NAMALWA (cell line): Measurements from ENCODE around the gene PTGER2.

Experiments used
- DNase-seq: peaks from one replicate; pipeline ENCODE4 v3.0.0-alpha.2; 2015; ENCODE audit warnings: low spot score

Gene PTGER2

DNA sequence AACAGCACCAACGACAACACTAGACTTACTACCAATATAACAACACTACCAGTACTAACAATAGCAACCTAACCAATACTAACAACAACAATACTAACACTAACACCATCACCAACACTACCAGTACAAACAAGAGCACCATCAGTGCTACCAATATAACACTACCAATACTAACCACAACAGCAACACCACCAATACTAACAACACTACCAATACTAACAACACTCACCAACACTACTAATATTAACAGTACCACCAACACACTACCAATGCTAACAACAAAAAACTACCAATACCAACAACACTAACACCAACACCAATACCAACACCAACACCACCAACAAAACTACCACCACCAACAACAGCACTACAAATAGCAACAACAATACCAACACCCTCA lies 25.1 kb downstream of the PTGER2 start:
- no peak for DNase-seq

DNA sequence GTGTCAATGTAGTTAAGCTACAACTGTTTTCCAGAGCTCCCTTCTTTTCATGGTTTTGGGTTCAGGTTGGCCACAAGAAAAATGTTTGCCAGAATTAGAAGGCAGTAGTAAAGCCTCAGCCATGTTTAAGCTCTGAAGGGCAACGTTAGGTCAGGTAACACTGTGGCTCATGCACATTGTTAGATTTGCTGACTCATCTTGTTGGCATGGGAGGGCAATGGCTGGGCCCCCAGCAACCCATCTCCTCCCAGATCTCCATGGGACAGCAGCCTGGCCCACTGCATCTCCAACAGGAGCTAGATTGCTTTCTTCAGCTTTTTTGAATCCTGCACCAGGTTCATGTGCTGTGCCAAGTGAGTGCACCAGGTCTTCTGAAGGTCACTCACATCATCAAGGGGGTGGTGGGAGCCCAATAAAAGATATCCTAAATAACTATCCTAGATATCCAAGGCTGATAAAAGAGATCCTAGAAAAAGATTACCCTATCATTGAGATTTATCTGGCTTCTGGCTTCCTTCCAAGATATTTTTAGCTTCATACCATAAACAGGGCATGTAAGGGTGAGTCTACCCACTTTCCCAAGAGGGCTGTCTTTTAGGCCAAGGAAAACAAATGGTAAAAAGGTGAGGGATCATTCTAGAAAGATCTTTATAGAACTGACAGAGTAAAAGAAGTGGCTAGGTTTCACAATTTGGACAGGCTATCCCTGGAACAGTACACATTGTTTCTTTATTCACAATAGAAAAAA lies 28.9 kb downstream of the PTGER2 start:
- DNase-seq = no peak

DNA sequence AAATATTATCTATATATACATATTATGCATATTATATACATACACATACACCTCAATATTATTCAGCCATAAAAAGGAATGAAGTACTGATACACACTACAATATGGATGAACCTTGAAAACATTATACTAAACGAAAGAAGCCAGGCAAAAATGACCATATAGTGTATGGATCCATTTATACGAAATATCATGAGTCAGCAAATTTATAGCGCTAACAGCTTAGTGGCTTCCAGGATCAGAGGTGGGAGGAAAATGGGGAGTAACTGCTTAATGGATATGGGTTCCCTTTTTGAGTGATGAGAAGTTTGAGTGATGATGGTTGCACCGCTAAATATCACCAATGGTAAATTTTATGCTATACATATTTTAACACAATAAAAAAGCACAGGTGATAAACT lies 32.7 kb downstream of the PTGER2 start:
- DNase-seq = no peak

DNA sequence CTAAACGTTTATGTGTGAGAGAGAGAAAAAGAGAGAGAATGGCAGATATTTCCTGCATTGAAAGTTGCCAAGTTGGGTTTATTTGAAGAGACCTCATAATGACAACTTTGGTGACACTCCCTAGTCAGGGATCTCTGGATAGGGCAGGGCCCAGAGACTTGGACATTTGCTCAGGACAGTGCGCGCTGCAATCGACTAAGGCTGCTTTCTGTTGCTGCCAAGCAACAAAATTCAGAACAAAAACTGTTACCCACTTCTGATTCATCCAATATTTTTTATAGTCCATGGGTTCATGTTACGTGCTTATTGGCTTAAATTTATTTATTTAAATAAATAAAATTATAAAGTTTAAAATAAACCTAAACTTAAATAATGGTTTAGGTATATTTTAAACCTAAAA lies 34.2 kb downstream of the PTGER2 start:
- DNase-seq = no peak

DNA sequence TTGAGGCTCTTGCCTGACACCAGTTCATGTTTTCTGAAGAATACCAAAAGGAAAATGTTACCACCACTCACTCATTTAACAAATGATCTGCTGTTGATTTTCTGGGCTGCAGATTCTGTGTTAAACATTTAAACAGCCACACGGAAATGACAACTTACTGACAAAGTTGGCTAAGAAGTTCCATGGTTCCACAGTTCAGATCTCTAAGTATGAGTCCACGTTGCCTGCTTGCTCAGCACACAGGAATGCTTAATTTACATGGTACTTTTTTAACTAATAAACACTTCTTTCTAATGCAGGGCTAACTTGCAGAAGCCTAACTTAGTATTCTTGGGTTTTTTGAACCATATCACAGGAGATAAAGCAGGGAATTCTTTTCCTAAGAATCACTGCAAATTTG lies 34.7 kb downstream of the PTGER2 start:
- no peak for DNase-seq

DNA sequence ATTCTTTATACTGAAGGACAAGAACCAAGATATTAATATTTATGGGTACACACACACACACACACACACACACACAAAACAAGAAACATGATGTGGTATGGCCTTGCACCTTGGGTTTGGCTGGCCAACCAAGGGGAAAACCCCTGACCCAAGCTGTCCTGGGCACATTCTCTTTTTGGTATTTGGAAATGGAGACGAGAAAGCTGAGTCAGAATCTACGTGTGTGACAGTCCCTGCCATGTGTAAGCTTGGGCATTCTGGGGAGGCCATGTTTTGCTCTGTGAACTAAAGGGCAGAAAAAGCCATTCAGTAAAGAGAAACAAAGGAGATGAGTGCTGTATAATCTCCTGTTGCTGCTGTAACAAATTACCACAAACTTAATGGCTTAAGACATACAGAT lies 35.6 kb downstream of the PTGER2 start:
- DNase-seq = no peak

DNA sequence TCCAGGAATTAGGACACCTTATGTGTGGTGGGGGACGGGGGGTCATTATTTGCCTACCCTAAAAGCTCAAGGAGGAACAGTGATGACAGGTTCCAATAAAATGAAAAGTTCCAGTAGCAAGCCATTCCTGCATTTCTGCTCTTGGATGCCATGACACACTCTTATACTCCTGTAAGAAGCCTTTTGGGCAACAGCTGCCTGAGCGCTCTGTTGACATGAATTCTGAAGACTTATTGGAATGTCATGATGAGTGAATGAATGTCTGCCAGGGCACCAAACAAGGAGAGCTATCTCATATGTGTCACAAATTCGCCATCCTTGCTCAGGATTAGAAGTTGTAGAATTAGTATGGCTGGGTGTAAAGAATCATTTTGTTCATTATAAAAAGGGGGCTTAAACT lies 36.3 kb downstream of the PTGER2 start:
- DNase-seq = no peak

DNA sequence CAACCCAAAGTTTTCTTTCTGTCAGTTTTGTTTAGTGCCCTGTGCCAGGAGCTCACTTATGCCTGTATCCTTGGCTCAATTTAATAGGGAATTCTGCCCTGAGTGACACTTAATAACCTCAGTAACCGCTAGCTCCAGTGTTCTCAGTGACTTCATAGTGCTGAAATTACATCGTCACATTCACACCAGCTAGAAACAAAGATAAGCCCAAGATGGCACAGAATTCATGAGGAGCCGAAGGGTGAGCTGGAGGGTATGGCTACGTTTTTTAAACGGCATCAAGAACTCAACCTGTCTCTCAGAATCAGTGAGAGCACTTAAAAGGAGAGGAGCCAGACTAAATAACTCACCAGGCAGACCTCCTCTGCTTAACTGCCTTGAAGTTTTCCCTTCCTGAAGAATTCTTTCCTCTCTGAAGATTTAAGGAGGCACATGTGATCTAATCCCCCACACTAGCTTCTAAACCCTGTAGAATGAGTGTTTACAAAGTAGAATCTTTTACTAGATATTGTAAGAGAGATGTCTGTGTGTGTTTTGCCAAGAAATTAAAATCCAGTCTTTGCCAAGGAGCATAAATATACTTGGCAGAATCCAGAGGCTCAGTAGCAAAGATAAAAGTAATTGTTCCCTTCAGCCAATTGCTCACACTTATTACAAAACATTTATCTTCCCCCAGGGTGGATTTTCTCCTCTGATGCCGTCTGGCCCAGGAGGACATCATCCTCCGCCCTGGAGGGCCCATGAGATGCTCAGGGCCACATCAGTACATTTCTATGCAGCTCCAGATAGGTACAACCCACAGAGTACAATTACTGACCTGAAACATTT lies 37.3 kb downstream of the PTGER2 start:
- no peak for DNase-seq

DNA sequence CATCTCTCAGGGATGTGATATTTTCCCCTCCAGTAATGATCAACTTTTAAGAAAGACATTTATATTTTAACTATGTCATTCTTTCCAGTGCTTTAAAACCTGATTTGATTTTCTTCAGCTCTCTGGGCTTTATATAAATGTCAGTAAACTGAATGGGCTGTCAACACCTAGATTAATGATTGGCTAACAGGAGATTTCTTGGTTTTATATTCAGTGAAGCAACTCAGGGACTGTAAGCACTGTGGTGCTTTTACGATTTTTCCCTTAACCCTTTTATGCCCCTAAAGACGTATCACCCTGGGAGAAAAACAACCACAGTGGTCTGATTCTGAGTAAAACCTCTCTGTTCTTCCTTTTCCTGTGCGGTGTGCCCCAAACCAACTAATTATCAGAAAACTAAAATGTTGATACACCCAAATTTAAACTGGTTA lies 38.0 kb downstream of the PTGER2 start:
- no peak for DNase-seq

DNA sequence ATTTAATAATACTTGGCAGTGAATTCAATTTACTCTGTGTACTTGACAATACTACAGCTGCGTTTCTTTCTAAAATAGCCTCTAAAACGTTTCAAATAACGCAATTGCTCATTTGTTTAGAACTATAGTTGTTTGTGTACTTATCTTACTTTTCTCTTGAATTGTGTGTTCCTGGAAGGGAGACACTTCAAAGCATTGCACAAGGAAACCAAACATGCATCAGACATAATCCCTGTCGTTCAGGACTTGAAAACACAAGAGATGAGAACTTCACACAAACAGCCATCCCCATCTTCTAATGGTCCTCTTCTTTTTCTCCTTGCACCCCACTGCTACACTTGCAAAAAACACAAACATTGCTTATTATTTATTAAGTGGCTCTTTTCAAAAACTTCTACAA lies 38.5 kb downstream of the PTGER2 start:
- DNase-seq = no peak

DNA sequence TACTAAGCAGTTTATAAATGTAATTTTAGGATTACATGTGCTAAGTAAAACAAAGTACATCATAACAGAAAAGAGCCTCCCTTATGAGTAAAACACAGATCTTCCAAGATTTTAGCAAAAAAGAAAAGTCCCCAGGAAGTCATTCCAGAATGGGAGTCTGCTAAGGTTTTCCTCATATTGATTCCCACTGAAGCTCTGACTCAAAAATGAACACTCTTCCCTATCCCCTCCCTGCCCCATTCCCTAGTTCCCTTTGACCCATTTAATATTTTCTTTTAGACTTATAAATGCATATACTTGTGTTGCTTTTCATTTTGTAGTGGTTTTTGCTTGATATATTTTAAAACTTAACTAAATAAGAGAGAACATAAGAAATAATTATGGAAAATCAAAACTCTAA lies 40.1 kb downstream of the PTGER2 start:
- no peak for DNase-seq

DNA sequence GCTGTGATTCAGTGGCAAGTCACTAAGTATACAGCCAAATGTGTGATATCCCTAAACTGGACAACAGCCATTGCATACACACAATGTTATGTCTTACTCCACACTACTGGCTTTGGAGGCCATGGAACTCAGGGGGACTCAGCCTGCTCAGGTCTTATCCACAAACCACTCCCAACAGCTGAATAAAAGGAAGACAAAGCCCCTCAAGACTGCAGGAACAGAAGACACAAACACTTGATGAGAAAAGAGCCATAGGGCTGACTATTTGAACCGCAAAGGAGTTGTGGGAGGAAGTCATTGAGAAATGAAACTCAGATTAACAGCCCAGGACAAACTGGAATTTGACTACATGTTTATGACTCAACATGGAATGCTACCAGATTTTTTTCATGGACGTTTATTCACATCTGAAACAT lies 40.9 kb downstream of the PTGER2 start:
- DNase-seq = no peak

DNA sequence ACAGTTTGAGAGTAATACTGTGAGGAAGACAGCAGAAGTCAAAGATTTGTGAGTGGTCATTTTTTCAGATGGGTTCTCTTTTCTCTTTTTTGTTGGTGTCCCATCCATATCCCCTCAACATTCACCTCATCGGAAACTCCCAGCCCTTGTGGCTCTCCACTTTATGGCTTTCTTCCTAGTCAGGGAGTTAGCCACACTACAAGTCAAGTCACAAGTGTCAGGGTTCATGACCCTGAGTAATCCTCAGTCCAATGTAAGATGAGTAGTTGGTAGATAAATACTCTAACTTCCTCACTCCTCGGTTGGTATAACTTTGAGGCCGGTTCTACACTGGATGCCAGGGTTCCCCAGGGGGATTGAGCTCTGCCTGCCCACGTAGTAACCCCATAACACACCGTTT lies 41.4 kb downstream of the PTGER2 start:
- no peak for DNase-seq

DNA sequence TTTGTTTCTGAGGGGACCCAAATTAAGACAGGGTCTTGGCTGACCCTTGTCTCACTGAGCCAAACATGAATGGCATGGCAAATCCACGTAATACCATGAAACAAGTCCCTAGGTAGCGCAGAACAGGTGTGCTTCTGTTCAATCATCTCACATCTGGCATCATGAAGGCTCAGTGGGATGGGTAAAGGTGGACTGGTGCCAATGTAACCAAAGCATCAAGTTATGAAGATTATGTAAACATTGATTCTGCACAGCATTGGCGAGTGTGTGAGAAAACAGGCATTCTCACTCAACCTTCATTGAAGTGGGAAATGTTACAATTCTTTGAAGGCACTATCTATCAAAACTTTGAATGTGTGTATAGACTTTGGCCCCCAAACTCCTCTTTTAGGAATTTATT lies 41.9 kb downstream of the PTGER2 start:
- no peak for DNase-seq

DNA sequence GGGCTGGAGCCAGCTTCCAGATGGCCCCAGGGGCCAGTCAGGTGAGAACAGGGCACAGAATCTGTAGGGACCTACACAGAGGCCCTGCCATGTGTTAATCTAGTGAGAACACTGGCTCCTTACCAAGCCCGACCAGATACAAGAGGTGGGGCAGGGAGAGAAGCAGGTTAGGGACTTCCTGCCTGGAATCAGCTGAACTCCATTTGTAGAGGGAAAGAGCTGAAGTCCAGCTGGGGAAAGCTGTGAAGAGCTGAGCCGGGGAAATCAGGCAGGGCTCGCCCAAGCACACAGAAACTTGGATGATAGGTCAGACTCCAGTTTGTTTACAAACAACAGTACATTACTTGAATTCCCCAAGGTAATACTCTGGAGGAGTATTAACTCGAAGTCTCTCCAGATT lies 46.7 kb downstream of the PTGER2 start:
- DNase-seq = no peak

DNA sequence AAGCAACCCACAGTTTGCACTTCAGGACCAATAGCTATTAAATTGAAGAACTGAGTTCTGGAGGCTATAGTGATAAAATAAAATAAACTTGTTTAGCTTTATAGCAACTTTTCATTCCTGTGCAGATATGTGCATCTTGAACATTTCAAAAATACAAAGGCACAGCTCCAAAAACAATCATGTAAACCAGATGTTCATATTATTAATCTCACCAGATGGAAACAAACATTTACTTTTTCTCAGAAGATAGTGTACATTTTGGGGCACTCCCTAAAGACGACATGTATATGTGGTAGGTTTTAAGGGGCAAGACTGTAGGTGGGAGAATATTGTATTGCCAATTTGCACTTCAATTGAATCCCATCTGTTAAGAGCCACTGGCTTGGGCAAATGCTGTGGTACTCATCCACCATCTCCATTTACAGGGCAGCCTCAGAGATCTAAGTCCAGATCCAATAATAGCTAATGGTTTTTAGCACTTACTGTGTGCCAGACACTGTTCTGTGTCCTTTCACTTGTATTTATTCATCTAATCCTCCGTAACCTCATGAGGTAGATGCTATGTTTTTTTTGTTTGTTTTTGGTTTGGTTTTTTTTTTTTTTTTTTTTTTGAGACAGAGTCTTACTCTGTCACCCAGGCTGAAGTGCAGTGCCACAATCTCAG lies 49.1 kb downstream of the PTGER2 start:
- no peak for DNase-seq

DNA sequence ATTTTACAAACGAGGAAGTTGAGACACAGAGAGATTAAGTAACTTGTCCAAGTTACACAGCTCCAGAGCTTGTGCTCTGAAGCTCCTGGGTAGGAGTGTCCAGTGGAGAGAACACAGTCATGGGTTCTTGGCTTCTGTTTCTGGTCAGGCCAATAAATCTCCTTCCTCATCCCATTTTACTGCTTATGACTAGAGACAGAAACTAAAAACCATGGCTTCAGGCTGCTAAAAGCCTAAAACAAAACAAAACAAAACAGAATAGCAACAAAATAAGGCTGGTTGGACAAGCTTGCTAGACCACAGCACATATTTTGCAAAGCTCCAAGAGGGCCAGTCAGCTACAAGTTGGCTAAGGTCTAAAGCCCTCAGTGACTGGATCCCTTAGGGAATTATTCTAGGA lies 49.8 kb downstream of the PTGER2 start:
- no peak for DNase-seq

DNA sequence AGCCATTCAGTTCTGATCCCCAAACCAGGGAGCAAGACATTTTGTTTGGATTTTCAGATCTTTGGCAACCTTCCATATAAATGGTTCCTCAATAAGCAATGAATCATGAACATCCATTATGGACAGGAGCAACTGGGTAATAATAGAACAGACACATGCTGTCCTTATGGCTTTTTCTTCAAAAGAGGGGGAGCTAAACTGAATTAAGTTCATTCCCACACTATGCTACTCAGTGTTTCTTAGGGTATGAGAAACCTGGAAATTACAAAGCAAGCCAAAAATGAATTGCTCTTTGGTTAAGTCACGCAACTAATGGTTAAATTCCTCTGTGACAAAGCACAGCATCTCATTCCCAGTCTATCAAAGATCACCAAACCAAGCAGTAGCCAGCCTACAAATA lies 51.0 kb downstream of the PTGER2 start:
- no peak for DNase-seq

DNA sequence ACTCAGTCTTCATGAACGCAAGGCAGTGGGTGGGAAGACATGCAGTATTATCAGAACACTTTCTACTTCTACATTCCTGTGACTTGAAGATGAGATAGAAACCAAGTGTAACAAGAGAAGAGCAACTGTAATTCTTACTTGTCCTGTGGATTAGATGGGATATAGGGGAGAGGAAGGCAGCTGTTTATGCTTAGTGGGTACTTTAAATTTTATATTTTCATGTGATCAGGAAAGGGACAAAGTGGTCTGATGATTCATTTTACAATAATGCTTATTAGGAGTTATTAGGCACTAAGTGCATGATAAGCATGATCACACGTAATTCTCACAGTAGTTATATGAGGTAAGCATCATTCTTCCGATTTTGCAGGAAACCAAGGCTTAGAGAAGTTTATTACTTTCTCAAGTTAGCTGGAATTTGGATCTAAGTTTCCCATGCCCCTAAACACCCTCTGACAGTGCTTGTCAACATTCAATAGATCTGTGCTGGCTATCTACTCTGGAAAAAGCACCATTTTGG lies 52.7 kb downstream of the PTGER2 start:
- no peak for DNase-seq

DNA sequence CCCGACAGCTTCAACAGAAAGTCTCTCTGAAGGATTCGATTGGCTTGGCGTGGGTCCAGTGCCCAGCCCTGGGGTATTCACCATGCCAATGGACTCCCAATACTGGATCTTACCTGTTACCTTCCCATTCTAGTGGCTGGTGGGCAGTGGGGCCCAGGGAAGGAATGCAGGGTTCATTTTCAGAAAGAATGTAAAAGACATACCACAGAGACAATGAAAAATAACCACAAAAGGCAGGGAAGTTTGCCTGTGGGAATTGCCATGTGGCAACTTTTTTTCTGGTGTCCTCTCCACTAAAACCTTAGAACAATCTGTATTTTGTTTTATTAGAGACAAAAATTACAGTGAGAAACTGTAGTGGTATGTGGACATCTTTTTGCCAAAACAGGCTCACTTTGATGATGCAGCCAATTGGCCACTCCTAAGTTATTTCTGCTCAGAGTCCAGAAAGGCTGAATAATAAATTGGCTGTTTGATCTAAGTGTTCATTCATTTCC lies 55.2 kb downstream of the PTGER2 start:
- no peak for DNase-seq

DNA sequence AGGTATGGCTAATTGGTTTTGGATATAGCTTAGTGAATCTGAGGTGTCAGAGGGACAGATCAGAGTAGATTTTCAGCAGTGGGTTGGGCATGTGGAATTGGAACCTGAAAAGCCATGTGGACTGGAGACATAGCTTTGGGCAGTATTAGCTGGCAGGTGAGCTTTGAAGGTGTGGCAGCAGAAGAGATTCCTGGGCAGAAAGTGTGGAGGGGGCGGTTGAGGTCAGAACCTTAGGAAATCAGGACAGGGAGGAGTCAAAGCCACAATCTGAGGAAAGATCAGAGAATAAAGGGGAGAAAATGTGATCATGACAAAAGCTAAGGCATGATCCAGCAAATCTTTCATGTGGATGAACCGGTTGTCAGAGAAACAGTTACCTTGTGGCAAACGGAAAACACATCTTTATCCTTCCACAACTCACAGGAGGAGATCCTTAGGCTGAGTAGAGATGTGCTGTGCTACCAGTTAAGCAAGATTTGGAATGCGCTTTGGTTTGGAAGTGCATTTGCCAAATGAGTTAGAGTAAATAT lies 56.4 kb downstream of the PTGER2 start:
- no peak for DNase-seq

DNA sequence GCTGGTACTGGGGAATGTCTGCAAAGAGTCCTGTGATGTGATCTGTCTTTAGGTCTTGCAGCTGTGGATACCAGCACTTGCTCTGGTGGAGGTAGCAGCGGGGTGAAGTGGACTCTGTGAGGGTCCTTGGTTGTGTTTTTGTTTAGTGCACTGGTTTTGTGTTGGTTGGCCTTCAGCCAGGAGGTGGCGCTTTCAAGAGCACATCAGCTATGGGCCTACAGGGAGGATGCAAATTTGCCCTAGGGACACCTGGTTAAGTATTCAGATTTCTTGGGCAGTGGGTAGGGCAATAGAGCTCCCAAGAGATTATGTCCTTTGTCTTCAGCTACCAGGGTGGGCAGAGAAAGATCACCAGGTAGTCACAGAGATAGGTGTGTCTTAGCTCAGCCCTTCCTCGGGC lies 63.8 kb downstream of the PTGER2 start:
- DNase-seq = no peak
